GM21528 (cell line): ENCODE results near the gene MREG.
"Not testable (repeated sequence)": the region's sequence is repeated elsewhere in the genome, so short reads cannot be mapped to it uniquely, and the experiment has no call there.

ENCODE experiments used
- ATAC-seq: cut with Tn5 transposase; IDR thresholded peaks from one replicate; pipeline ENCODE4 v1.9.1; 2021; ENCODE audit warnings: mild to moderate bottlenecking, moderate library complexity; ENCODE audit not compliant: unreplicated experiment, low FRiP score

Gene MREG

DNA sequence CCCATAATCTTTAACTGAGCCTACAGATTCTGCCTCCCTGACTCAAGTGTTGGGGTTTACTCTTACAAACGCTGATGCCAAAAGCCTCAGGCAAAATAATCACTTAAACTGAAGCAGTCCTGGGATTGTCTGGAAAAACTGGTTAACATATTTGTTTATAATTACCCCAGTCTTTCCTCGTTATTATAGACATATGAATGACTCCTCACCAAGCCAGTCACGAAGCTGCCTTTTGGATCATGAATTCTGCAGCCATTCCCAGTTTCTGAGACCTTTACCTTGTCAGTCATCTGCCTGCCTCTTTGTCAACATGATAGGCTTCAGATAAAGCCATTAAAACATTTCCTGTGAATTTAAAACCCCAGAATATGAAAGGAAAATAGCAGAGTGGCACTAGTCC, 46.4 kb downstream of the MREG start:
- no peak for ATAC-seq

DNA sequence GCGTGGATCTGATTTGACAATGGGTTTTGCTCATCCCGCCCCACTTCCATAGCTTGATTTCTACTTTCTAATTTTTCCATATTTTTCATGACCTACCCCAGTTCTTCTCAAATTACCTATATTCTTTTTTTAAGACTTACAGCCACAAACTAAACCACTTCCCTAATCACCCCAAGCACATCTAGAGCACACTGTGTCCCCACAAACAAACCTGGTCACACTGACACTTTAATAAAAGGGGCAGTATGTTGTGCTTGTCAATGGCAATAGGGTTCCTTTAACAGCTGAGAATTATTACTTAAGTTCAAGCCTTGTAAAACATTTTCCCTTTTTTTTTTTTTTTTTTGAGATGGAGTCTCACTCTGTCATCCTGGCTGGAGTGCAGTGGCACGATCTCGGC, 47.1 kb downstream of the MREG start:
- ATAC-seq: no peak

DNA sequence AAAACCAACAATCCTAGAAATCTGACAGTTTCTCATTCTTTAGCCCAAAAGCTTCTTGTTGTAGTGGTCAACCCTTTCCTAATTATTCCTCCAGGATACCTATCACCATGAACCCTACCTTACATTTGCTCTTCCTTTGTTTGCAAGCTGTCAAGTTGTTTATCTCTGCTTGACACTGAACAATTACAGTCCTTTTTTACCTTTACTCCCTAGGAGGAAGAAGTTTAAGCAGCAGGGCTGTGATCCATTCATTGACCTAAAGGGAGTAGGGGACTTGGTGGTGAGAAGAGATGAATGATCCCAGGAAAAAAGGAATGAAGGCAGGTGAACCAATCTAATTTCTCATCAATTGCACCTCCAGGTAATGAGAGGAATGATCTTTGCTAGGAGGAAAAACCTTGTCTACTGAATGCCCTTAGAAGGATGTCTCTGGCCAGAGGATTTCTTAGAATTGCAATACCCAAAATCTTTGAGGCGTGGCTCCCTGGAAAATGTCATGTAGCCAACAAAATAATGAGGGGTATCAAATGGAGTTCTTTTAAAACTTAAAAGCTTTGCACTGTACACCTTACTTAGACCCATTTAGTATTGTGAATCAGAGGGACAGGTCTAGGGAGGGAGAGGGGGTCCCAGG, 47.7 kb downstream of the MREG start:
- ATAC-seq: no peak

DNA sequence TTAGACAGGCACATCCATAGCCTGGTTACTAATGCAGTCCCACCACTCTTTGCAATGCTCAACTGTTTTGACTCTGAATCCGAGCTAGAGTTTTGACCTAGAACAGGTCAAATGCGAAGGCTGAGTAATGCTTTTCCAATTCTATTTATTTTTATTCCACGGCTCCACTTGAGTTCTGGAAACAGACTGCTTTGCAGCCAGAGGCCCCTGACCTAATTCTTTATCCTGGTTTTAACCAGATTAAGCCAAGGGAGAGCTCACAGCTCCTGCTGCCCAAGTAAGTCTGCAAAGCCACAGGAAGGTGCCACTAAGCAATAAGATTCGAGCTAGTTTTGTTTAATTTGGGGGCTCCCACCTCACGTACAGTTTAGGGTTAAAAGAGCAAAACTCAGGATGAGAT, 51.4 kb downstream of the MREG start:
- no peak for ATAC-seq

DNA sequence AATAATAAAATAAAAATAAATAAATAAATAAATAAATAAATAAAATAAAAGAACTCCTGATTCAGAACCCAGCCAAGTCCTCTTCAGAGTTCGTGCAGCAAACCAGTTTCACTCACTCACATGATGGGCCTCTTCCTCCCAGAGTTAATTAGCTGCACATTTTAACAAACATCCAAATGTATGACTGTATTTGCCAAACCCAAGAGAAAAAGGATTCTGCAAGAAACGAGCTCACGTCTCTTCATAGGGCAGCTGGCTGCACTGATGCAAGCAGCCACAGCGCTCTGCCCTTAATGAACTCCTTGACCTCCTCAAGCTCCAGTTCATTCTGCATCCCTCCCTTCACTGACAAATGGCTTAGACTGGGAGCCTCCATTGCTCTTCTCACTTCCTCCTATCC, 55.1 kb downstream of the MREG start:
- no peak for ATAC-seq

DNA sequence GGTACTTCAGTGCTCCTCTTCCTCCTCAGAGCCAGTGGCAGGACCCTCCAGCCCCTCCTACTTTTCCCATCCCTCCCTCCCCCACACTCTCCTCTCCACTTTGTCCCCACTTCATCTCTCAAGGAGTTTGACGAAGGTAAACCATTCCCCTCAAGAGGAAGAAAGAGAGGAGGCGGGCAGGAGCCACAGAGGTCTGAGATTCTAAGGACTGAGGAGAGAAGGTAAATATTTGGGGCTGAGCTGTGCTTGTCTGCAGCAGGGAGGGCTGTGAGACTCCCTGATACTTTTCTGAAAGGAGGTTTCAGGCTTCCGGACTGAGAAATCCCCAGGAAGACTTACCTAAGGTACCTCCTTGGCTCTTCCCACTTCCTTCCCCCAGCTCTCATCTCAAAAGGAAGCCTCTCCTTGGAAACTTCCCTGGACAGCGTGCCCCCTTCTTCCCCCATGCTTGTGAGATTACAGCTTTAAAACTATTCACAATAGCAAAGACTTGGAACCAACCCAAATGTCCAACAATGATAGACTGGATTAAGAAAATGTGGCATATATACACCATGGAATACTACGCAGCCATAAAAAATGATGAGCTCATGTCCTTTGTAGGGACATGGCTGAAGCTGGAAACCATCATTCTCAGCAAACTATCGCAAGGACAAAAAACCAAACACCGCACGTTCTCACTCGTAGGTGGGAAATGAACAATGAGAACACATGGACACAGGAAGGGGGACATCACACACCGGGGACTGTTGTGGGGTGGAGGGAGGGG, 55.8 kb downstream of the MREG start:
- not testable (repeated sequence) for ATAC-seq

DNA sequence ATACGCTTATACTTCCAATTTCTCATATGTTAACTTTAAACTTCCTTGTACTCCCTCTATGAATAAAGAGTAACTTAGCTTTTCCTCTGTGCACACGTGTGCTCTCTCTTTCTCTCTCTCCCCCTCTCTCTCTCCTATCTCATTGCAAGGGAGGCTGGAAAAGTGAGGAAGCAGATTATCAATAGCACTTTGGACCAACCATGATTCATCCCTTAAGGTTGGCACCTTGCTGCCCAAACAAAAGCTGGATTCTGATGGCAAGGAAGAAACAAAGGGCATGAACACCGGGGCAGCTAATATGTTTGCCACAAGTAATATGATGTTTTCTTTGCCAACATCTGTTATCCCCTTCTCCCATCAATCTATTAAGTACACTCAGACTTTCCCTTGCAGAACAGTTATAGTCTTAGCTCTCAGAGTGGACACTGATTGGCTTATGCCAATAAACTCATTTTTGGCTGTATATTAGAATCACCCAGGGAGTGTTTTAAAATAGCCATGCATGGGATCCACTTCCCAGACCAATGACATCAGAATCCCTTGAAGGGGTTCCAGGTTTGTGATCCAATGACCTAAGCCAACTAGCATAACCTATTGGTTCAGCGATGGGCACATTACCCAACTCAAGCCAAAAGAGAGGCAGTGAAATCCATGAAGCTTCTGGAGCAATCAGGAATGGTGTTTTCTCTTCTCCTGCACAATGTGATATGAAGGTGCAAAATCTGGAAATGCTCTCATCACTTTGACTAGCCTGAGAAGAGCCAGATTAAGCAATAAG, 60.3 kb downstream of the MREG start:
- no peak for ATAC-seq

DNA sequence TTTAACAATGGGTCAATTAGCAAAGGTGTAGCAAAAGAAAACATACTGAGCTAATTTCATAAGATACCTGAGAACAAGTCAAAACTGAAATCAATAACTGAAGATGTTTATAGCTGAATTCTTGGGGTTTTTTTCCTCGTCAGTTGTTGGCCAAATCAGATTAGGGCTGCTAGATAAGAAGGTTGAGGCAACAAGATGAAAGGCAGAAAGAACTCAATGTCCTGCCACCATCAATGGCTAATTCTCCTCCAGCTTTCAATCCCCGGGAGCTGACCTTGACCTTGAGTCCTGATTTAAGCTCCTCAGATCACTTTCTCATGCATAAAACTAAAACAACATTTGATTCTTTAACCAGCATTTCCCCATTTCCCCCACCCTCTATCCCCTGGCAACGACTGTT, 61.8 kb downstream of the MREG start:
- no peak for ATAC-seq

DNA sequence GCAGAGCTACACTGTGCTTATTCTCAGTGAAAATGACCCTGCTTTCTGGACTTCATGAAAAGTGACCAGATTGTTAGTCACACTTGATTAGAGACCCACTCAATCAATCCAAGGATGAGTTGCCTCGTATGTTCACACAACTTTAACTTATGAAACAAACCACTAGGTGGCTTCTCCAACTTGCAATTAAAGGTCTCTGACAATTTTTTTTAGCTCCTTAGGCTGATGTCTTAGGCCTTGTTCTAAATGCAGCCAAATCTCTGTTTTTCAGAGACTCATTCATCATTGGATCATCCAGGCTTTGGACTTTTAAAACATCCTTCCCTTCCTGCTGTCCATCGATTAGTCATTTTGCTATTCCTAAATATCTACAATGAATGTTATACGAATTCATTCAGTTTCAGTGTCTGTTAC, 63.4 kb downstream of the MREG start:
- peak; percentile 77 for ATAC-seq

DNA sequence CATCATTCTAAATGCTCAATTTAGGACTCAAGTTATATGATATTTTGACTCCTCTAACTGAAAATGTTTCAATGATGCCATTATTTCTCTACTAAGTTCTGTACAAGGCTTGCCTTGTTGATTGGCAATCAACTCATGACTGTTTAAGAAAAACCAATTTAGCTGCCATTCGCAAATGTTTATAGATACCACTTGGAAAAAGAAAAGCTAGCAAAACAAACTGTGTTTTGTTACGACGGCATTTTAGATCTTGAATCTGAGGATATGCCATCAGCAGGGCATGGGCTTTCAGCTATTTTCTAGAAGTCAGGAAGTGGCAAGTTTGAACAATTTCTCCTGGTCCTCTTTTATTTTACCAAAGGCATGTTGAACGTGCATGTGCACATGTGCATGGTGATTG, 65.3 kb downstream of the MREG start:
- no peak for ATAC-seq

DNA sequence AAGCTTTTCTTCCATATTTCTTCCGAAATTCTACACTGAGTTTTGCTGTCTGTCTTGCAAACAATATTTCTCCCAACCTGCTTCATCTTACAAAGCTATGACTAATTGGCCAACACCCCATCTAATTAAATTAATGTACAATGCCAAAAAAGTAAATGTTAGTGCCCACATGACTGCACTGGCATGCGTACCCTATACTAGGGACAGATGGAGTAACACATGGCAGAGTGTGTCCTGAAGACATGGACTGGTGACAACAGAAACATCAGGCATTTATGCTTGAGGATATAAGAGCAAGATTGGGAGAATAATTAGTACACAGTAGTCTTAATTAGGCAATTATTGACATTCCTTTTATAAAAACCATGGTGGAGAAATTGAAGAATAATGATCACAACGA, 66.8 kb downstream of the MREG start:
- ATAC-seq: no peak

DNA sequence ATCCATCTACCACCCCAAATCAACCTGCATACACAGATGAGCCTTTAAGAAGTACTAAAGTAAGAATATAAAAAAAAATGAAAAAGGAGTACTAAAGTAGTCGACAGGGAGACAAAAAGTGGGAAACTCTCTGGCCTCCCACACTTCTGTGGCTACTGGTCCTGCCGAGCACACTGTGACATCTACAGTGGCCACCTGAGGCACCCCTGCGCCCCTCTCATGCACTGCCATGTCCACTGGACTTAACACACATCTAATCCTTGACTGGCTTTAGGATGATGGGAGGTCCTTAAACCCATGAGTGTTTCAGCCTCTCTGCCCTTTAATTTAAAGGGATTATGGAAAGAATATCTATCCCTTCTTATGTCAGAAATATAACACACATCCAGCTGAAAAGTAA, 71.2 kb downstream of the MREG start:
- no peak for ATAC-seq

DNA sequence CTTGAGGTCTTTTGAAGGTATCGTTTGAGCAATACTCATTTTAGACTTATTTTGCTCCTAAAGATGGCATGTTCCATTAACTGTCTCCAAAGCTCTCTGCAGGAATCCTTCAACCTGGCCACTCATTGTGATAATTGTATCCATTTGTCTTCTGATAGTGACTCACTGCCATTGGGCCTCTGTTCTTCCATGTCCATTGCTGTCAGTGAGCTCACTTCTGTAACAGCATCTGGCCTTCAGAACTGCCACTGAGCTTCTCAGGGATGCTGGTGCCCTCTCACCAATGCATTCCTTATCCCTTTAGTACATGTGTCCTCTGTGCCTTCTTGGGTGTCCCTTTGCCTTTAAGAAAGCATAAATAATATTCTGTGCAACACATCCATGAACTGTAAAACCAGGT, 71.6 kb downstream of the MREG start:
- no peak for ATAC-seq

DNA sequence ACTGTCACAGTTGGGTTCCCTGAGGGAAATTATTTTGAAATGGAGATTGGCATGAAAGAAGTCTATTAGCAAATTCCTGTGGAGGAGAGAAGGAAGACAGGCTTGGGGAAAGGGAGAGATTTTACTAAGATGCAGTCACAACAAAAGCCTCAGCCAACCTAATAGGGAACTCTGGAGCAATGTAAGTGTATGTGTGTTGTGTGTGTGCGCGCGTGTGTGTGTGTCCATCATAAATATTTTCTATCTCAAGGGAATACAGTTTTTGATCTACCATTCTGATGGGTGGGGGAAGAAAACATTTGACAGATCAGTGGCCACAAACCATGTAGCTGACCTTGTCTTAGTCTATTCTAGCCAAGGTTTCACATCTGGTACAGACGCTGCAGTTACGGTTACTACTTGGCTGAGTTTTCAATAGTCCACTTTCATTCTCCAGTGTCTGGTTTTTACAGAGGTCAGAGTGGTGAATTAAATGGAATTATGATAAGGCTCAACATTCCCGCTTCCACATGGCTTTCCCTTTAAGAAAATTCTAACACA, 72.6 kb downstream of the MREG start:
- no peak for ATAC-seq

DNA sequence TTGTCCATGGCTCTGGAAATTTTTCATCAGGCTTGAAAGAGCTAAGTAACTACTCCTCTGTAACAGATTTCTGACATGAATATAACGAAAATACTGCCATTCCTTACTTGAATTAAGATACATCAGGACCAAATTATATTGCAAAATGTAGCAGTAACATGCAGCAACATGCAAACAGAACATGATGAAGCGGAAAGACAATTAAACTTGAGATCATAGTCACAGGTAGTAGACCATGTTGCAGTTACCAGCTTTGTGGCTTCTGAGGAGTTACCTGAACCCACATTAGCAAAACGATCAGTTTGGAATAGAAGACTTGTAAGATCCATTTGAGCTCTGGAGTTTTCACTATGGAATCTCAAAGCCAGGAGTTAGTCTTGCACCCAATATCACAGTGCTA, 76.2 kb downstream of the MREG start:
- no peak for ATAC-seq

DNA sequence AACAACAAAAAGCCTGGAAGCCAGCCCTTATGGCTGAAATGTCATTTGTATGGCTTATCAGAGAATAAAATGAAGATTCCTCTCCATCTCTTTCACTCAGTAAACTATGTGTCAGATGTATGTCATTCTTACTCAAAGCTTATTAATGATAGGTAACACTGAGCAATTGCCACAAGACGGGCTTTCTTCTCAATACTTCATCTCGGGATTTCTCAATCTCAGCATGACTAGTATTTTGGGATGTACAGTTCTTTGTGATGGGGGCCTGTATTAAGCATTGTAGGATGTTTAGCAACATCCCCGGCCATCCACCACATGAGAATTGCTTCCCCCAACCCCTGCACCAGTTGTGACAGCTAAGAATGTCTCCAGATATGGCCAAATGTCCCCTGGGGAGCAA, 80.2 kb downstream of the MREG start:
- no peak for ATAC-seq

DNA sequence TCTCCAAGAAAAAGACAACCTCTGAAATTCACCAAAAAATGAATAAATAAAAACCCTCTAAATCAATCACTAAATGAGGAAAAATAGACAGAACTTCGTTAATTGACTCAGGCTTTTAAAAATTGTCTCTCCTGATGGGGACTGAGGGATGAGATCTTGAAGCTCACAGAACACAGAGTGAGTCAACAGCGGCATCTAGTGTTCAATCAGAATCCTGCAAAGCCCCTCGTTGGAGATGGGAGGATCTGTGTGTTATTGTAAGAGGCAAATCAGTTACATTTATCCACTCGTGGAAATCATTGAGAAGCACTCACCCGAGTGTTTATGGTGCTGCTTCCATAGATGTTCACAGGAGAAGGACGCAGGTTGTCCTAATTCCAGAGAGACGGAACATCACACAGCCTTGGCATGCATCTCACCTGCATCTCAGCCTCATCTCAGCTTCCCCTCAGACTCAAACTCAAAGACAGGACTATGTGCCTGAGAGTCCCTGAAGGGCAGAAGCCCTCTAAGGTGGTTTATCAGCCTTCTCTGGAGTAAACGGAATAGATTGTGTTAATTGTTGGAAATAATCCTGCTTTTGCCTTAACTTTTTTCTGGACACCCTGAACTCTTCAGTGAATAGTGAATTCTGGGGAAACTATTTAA, 82.0 kb downstream of the MREG start:
- peak; percentile 87 for ATAC-seq

DNA sequence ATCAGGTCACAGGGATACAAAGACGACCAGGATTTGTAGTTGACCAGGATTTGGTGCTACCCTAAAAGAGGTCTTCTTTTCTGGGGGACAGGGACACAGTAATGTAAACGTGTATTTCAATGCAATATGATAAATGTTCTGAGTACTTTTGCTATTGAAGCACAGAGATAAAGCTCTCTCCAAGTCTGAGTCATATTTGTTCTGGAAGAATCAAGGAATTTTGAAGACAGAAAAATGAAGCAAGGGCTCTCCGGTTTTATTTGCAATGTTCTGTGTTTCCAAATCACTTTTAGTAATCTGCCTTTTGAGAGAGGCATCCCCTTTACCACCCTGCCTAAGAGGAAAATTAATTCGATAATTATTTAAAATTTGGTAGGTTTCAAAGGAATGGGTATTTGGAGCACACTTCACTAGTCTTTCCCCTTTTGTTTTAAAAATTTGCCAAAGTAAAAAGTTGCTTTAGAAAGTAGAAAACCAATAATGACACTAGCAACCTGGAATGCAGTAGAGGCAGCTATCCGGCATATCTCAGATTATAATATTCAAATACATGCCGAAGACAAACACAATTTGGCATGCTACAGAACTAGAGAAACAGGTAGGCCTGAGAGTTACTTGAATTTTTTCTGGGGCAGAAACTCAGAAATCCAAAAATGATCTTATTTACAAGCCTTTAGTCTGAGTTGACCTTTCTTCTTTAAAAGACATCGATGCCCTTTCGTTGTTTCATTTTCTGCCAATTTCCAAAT, 82.7 kb downstream of the MREG start:
- no peak for ATAC-seq

DNA sequence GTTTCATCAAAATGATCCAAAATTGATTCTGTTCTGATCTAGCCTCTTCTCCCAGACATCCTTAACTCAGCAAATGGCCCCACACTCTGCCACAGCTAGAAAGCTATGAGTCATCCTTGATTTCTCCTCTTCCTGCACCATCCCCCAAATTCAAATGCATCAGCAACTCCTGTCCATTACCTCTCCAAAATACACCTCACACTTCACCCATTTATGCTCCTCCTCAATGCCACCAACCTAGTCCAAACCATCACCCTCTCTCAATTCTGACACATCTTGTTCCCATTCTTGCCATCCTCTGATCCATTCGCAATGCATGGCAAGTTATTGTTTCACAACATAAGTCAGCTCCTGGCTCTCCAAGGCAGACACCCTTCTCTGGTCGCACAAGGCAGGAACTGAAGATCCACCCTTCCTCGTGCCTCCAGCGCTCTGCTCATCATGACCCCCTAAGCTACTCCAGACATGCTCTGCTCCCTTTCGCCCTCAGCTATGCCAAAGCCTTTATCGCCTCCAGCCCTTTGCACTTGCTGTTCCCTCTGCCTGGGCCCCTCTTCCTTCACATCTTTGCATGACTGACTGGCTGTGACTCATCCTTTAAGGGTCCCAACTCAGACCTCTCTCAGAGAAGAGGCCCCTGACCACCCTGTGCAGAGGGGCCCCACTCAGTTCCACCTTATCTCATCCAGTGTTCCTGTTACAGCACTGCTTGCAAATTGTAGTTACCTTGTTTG, 83.6 kb downstream of the MREG start:
- ATAC-seq: no peak

DNA sequence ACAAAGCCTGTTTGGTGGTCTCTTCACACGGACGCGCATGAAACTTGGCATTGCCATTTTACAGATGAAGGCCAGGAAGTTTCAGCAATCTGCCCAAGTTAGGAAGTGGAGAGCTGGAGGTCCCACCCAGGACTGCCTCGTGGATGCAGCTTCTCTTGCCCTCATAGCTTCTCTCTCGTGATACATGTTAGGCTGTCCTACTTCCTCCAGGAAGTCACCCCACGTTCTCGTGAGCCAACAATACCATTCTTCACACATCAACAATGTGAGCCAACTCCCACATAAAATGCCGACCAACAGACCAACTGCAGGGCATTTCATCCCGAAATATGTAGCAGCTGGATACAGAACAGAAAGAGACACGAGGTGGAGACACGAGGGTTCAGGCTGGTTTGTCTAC, 85.3 kb downstream of the MREG start:
- no peak for ATAC-seq
